Subcutaneous adipose tissue (tissue), 4 donors: Measurements from ENCODE around the gene ATF4. TPM values are rescaled to one million over a fixed set of nuclear protein-coding genes. Genes with fewer than 3 reads are reported as not detected.

Source experiments
- CTCF ChIP-seq: fragments of 450-650 bp; IDR thresholded peaks from one replicate; pipeline ENCODE4 v1.5.1; 2016; ENCODE audit warnings: low read depth, mild to moderate bottlenecking, control low read depth, antibody characterized with exemption, moderate library complexity
- total RNA-seq, 4 donors: library from RNA; depleted of rRNA; stranded (reverse); fragments of >200 nt; gene quantifications; one replicate each; pipeline ENCODE4 v1.1.0, GENCODE V29; 2016

Gene ATF4
- total RNA-seq, 4 donors from 2014 or later, result 333 to 430 (median 399) TPM

GRCh38 chr22:39490135-39490798 is 30.1 kb upstream of the ATF4 start:
- no peak for TF ChIP-seq CTCF

DNA sequence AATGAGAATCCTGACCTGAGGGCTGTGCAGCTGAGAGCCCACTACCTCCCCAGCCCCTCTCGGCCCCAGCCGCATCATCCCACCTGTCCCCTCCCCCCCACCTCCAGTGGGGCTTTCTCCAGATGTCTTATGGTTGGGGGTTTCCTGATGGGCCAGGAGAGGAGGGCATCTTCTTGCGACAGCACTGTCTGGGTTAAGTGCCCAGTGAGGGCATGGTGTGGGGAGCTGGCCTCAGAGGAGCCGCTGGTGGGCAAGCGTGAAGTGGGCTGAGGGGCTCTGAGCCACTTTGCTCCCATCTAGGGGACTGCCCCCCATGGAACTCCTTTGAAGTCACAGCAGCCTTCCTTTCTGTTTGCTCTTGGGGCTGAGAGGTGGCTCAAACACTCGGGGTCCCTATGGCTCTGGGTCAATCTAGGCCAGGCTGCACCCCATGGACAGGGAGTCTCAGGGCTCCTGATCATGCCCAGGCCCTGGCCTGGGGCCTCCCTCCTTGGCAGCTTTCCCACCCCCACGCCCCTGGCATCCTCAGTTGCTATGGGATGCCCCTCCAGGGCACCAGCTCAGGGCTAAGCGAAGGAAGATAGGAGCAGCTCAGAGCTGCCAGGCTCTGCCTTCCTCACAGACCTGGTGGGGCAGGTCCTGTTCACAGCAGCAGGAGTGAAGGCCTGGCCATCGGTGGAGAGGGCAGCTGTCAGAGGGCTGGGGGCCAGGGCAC is 29.2 kb upstream of the ATF4 start:
- TF ChIP-seq CTCF, result no peak

DNA sequence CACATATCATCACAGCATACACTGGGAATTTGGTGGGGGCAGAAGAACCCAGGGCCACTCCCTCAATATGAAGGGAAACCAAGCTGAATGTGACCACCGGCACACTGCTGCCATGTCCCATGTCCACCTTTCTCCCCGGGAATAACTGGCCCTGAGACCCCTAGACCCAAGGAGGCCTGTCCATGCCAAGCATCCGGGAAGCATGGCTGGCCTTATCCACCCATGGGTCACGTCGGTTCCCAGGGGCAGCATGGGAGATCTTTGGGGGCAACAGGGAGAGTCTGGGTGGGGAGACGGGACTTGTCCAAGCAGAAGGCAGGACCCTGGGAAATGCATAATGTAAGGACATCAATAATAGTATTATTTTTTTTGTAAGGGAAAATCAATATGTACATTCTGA is 28.7 kb upstream of the ATF4 start:
- no peak for TF ChIP-seq CTCF

GRCh38 chr22:39492186-39492585 is 28.2 kb upstream of the ATF4 start:
- no peak for TF ChIP-seq CTCF

DNA sequence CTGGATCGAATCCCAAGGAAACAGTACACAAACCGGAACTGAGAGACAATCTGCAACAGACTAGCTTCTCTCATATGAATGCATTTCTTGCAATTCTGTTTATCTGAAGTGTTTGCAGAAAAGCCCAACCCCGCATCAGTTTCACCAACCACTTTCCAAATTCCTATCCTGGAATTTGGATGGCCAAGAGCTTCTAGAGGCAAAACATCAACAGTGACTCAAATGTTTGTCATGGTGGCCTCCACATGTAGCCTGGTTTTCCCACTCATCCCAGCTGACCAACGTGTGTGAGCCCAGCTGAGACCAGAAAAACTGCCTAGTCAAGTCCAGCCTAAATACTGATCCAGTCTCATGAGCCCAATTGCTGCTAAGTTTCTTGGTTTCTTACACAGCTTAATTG is 26.6 kb upstream of the ATF4 start:
- TF ChIP-seq CTCF, result no peak

- TF ChIP-seq CTCF, result no peak
These were observed 25.8 kb upstream of the ATF4 start for GRCh38 chr22:39494471-39495120.

DNA sequence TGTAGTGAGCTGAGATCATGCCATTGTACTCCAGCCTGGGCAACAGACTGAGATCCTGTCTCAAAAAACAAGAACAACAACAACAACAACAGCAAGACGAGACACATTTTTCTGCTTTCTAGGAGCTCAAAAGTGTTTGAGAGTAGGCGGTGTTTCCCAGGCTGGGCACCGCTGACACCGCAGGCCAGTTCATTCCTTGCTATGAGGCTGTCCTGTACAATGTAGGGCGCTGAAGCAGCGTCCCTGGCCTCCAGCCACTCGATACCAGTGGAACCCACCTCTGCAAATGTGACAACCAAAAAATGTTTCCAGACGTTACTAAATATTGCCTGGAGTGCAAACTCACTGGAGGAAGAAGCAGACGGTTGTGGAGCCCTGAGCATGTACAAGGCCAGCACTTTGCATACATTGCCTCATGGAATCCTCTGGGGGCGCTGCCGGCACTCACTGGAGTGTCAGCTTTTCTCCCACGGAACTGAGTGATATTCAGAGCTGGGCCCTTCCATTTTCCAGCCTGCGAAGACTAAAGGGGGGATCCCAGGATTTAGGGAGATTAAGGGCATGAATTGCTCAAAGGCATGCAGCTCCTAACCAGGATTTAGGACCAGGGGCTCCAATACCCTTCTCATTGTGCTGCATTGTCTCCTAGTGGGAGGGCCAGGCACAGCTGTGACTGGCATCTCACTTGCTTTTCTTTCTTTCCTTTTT is 24.1 kb upstream of the ATF4 start:
- TF ChIP-seq CTCF, result no peak
